CD4-positive, alpha-beta memory T cell (primary cell): ENCODE results near the gene OR52E6. TPM values are rescaled to one million over a fixed set of nuclear protein-coding genes. Genes with fewer than 3 reads are reported as not detected.

Experiments
- CTCF ChIA-PET: fragments of 350-600 bp; sonication (Branson Sonifier 250); formaldehyde crosslinking; loops from one replicate; lab custom pipeline; 2021; ENCODE audit warnings: inconsistent platforms; ENCODE audit not compliant: partially characterized antibody; lab: Charles Lee
- POLR2A ChIA-PET: fragments of 350-600 bp; sonication (Branson Sonifier 250); formaldehyde crosslinking; loops from one replicate; lab custom pipeline; 2021; ENCODE audit not compliant: partially characterized antibody; lab: Charles Lee
- DNase-seq, 5 donors: peaks; one replicate each; pipeline versions ENCODE4 v3.0.0 to v3.0.0-alpha.2; 2020 to 2022; ENCODE audit warnings: mixed read lengths in 1 of 5
- H3K27ac ChIP-seq: one replicate; pipeline ENCODE4 v1.7.0; 2013; ENCODE audit warnings: low read depth, low read length
- H3K27me3 ChIP-seq: 2 replicates; pipeline ENCODE4 v1.7.0; 2013; ENCODE audit warnings: mild to moderate bottlenecking, low read length, moderate library complexity; ENCODE audit not compliant: insufficient read depth
- H3K36me3 ChIP-seq: 2 replicates; pipeline ENCODE4 v1.7.0; 2013; ENCODE audit warnings: mild to moderate bottlenecking, low read length, moderate library complexity; ENCODE audit not compliant: insufficient read depth
- H3K4me1 ChIP-seq: 2 replicates; pipeline ENCODE4 v1.7.0; 2013; ENCODE audit warnings: mild to moderate bottlenecking, low read length, moderate library complexity; ENCODE audit not compliant: insufficient read depth
- H3K4me3 ChIP-seq, 2 donors: one replicate each; pipeline ENCODE4 v1.7.0; 2013; ENCODE audit warnings: low read length in 2 of 2, mild to moderate bottlenecking in 1 of 2
- H3K9me3 ChIP-seq, 2 donors: one replicate each; pipeline ENCODE4 v1.7.0; 2013; ENCODE audit warnings: low read length in 2 of 2, control low read depth in 1 of 2; ENCODE audit not compliant: control insufficient read depth in 1 of 2
- H3K27ac Mint-ChIP-seq, 7 donors: one replicate each; pipeline ENCODE4 v1.8.0; 2020 to 2021; ENCODE audit warnings: mixed read lengths in 7 of 7, mild to moderate bottlenecking in 6 of 7, inconsistent platforms in 3 of 7, moderate library complexity in 3 of 7
- H3K27me3 Mint-ChIP-seq, 2 donors: one replicate each; pipeline ENCODE4 v1.8.0; 2020 to 2021; ENCODE audit warnings: mixed read lengths in 2 of 2
- H3K36me3 Mint-ChIP-seq, 2 donors: one replicate each; pipeline ENCODE4 v1.8.0; 2020 to 2021; ENCODE audit warnings: mixed read lengths in 2 of 2, inconsistent platforms in 1 of 2, mild to moderate bottlenecking in 1 of 2
- H3K4me1 Mint-ChIP-seq, 4 donors: one replicate each; pipeline ENCODE4 v1.8.0; 2020 to 2021; ENCODE audit warnings: mixed read lengths in 4 of 4, mild to moderate bottlenecking in 1 of 4
- H3K4me3 Mint-ChIP-seq, 8 donors: one replicate each; pipeline ENCODE4 v1.8.0; 2020 to 2021; ENCODE audit warnings: mixed read lengths in 8 of 8, mild to moderate bottlenecking in 7 of 8, moderate library complexity in 6 of 8, inconsistent platforms in 3 of 8
- H3K9me3 Mint-ChIP-seq, 8 donors: one replicate each; pipeline ENCODE4 v1.8.0; 2020 to 2021; ENCODE audit warnings: mixed read lengths in 8 of 8, mild to moderate bottlenecking in 5 of 8, inconsistent platforms in 3 of 8, moderate library complexity in 1 of 8
- intact Hi-C: fragments of 100-400 bp; cut with micrococcal nuclease; formaldehyde crosslinking; loops from one replicate; pipeline ENCODE4 v1.15.1; 2023
- polyA plus RNA-seq, 2 donors: library from polyadenylated mRNA; unstranded; fragments of 300-500 nt; fragmentation: Illumina TruSeq; gene quantifications; one replicate each; pipeline ENCODE4 v1.2.3, GENCODE V29; 2021
- total RNA-seq, 2 experiments: library from RNA; stranded (reverse); gene quantifications; one replicate each; pipeline ENCODE4 v1.2.3, GENCODE V29; 2021

Gene OR52E6
- total and polyA plus RNA-seq, 4 experiments from 2014 or later = not detected

- Mint-ChIP-seq H3K4me1 (no peaks in the 10 kb centered on the region), H3K4me3 (no peak overlapping the region)
These were observed 10.4 kb downstream of the OR52E6 start for GRCh38 chr11:5831196-5831829.

GRCh38 chr11:5818245-5818886 lies 23.3 kb downstream of the OR52E6 start:
- Histone ChIP-seq H3K36me3 (no peaks in the 10 kb centered on the region), H3K4me1 (peaks cover 10% of the 10 kb centered on the region), H3K4me3 (peak overlapping the region in 1 of 2 donors; percentile 15), H3K9me3 (no peaks in the 10 kb centered on the region), H3K27ac (no peak overlapping the region), H3K27me3 (no peaks in the 10 kb centered on the region)
- Mint-ChIP-seq H3K4me3 (peak overlapping the region; percentile 79 to 93 (median 86)), H3K9me3 (no peaks in the 10 kb centered on the region), H3K27ac (peak overlapping the region in 6 of 7 donors; percentile 8 to 87 (median 80)), H3K4me1 (peaks cover 7 to 15% (median 10%) of the 10 kb centered on the region in 4 donors), H3K36me3 (no peaks in the 10 kb centered on the region), H3K27me3 (peaks cover 0 to 1% of the 10 kb centered on the region in 2 donors)
- DNase-seq = peak in 2 of 5 donors; percentile 6 to 7
- POLR2A ChIA-PET = no interaction called here
- CTCF ChIA-PET = interaction anchor here (0.8 to 1.0 kb wide), 2 partner anchors 9 to 1182 kb away, joined by 3 read pairs; partner anchors contain the start of gene OR52N2
- intact Hi-C loops = no loop called here

More at GRCh38 chr11:5831196-5831829, 10.4 kb downstream of the OR52E6 start:
- Histone ChIP-seq H3K27ac (no peak overlapping the region), H3K27me3 (no peaks in the 10 kb centered on the region), H3K4me1 (no peaks in the 10 kb centered on the region), H3K36me3 (no peaks in the 10 kb centered on the region), H3K4me3 (no peak overlapping the region), H3K9me3 (no peaks in the 10 kb centered on the region)
- H3K27me3 Mint-ChIP-seq = peaks cover 8 to 9% of the 10 kb centered on the region in 2 donors
- peak overlapping the region in 1 of 7 donors; percentile 15 for H3K27ac Mint-ChIP-seq
- intact Hi-C loops = no loop called here
- no peak for DNase-seq
- no peaks in the 10 kb centered on the region for H3K36me3 Mint-ChIP-seq
- ChIA-PET CTCF (no interaction called here), POLR2A (no interaction called here)
- peaks cover 0 to 8% (median 0%) of the 10 kb centered on the region in 8 donors for H3K9me3 Mint-ChIP-seq

GRCh38 chr11:5815534-5815933 lies 26.2 kb downstream of the OR52E6 start:
- no peak overlapping the region for H3K27ac Mint-ChIP-seq
- POLR2A ChIA-PET = no interaction called here

GRCh38 chr11:5809905-5810795 lies 31.5 kb downstream of the OR52E6 start:
- POLR2A ChIA-PET = interaction anchor here (0.6 kb wide), 1 partner anchor 126 kb away, joined by 3 read pairs; no protein-coding TSS in a partner anchor
- H3K27ac Mint-ChIP-seq = no peak overlapping the region
- no peaks in the 10 kb centered on the region for H3K36me3 ChIP-seq
- H3K27ac ChIP-seq = no peak overlapping the region
- H3K27me3 ChIP-seq = no peaks in the 10 kb centered on the region
- H3K4me3 Mint-ChIP-seq = no peak overlapping the region
- H3K4me1 ChIP-seq = peaks cover 8% of the 10 kb centered on the region
- intact Hi-C loops = no loop called here
- no peak overlapping the region for H3K4me3 ChIP-seq
- peaks cover 13% of the 10 kb centered on the region in 2 donors for H3K27me3 Mint-ChIP-seq
- H3K9me3 Mint-ChIP-seq = no peaks in the 10 kb centered on the region
- H3K9me3 ChIP-seq = no peaks in the 10 kb centered on the region
- no peaks in the 10 kb centered on the region for H3K36me3 Mint-ChIP-seq
- H3K4me1 Mint-ChIP-seq = peaks cover 7 to 13% (median 12%) of the 10 kb centered on the region in 4 donors
- no peak for DNase-seq
- CTCF ChIA-PET = interaction anchor here (0.7 to 2.6 kb wide), 15 partner anchors 20 to 1173 kb away, joined by 3 to 20 read pairs (median 3); partner anchors contain the start of genes OR51D1 and TRIM5

More at GRCh38 chr11:5815534-5815933, 26.2 kb downstream of the OR52E6 start:
- Histone ChIP-seq H3K9me3 (no peaks in the 10 kb centered on the region), H3K36me3 (no peaks in the 10 kb centered on the region), H3K27me3 (no peaks in the 10 kb centered on the region), H3K4me3 (no peak overlapping the region), H3K4me1 (peaks cover 10% of the 10 kb centered on the region), H3K27ac (no peak overlapping the region)
- Mint-ChIP-seq H3K4me3 (no peak overlapping the region), H3K36me3 (no peaks in the 10 kb centered on the region), H3K9me3 (no peaks in the 10 kb centered on the region), H3K27me3 (peaks cover 0 to 1% of the 10 kb centered on the region in 2 donors), H3K4me1 (peaks cover 7 to 15% (median 10%) of the 10 kb centered on the region in 4 donors)
- CTCF ChIA-PET = no interaction called here
- intact Hi-C loops = no loop called here
- no peak for DNase-seq

DNA sequence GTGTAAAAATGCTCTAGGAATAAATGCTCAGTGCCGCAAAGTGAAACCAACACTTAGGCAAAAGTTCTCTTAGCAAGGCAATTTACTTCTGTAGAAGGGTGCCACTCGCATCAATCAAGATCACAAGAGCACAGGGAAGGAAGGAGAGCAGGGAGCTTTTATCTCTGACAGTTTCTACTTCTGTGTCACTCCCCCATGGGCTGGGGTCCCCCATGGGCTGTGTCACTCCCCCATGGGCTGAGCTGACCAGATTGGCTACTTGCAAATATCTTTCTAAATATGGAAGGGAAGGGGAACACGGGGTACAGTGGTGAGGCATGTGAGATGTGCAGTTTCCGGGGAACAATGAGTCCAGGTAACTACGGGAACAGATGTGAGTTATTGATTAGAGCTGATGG lies 32.6 kb downstream of the OR52E6 start:
- Mint-ChIP-seq H3K4me3 (peak overlapping the region; percentile 88 to 96 (median 90)), H3K36me3 (no peaks in the 10 kb centered on the region), H3K27ac (peak overlapping the region in 3 of 7 donors; percentile 6 to 40 (median 20)), H3K9me3 (peaks cover 0 to 7% (median 4%) of the 10 kb centered on the region in 8 donors), H3K4me1 (peaks cover 7 to 13% (median 12%) of the 10 kb centered on the region in 4 donors), H3K27me3 (peaks cover 13 to 15% of the 10 kb centered on the region in 2 donors)
- H3K36me3 ChIP-seq = no peaks in the 10 kb centered on the region
- ChIA-PET CTCF (interaction anchor here (0.6 to 2.6 kb wide), 15 partner anchors 10 to 1172 kb away, joined by 3 to 20 read pairs (median 3); partner anchors contain the start of genes OR51D1 and TRIM5), POLR2A (no interaction called here)
- peaks cover 8% of the 10 kb centered on the region for H3K4me1 ChIP-seq
- peak in 4 of 5 donors; percentile 5 to 15 (median 8) for DNase-seq
- H3K4me3 ChIP-seq = peak overlapping the region; percentile 58 to 83
- intact Hi-C loops = no loop called here
- H3K27me3 ChIP-seq = no peaks in the 10 kb centered on the region
- no peak overlapping the region for H3K27ac ChIP-seq
- H3K9me3 ChIP-seq = no peaks in the 10 kb centered on the region

DNA sequence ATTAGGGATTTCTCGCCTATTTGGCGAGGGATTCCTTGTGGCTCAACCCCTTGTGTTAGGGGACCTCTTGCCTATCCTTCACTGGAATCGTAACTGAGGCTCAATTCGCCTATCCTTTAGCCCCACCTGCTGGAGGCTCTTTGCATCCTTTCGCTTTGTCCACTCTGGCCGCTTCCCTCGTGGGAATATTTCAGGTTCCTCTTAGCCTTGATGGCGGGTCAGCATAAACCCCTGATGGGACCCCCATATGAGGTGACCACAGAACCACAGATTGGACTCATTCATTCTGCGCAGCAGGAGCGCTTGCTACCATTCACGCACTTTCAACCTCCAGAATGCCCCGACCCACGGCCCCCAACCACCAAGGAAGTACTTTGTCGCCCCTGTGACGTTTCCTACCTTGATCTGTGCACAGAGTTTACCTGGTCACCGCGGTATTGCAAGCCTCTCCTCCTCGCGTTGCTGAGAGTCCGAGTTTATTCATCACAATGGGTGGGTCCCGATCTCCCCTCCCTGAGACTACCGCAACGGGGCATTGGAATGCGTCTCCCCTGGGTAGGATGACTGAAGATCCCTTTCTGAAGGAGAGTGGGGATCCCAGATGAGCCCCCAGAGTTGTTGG lies 33.1 kb downstream of the OR52E6 start, which contains the start of gene OR52N2:
TSS of gene OR52N2 (plus strand) at position 425 of the 622 bp plus-strand sequence. CDS start 11,412 bp downstream, outside the sequence.
- H3K36me3 Mint-ChIP-seq = no peaks in the 10 kb centered on the region
- H3K4me1 Mint-ChIP-seq = peaks cover 7 to 13% (median 12%) of the 10 kb centered on the region in 4 donors
- H3K27ac Mint-ChIP-seq = peak within 1 kb of the TSS in 5 of 7 donors; percentile 6 to 48 (median 40)
- H3K9me3 ChIP-seq = no peaks in the 10 kb centered on the region
- H3K27me3 ChIP-seq = no peaks in the 10 kb centered on the region
- peak within 1 kb of the TSS; percentile 88 to 96 (median 90) for H3K4me3 Mint-ChIP-seq
- peaks cover 13 to 16% of the 10 kb centered on the region in 2 donors for H3K27me3 Mint-ChIP-seq
- intact Hi-C loops = loop anchor here (1.0 kb wide), 3 partner anchors 124 to 1171 kb away; partner anchors contain the start of gene OR51D1
- peaks cover 8% of the 10 kb centered on the region for H3K4me1 ChIP-seq
- DNase-seq = peak; percentile 60 to 72 (median 66)
- ChIA-PET POLR2A (no interaction called here), CTCF (interaction anchor here (1.1 to 2.6 kb wide), 9 partner anchors 10 to 1172 kb away, joined by 3 to 20 read pairs (median 7); partner anchors contain the start of genes OR51D1 and TRIM5)
- peaks cover 0 to 11% (median 6%) of the 10 kb centered on the region in 8 donors for H3K9me3 Mint-ChIP-seq
- peak within 1 kb of the TSS; percentile 58 to 83 for H3K4me3 ChIP-seq
- no peaks in the 10 kb centered on the region for H3K36me3 ChIP-seq
- H3K27ac ChIP-seq = no peak within 1 kb of the TSS
